GM12865 (cell line): ENCODE results near the gene COL27A1.
A peak's percentile ranks its signal among the peaks of the same experiment; 100 is the strongest.

Source experiments
- DNase-seq: peaks from one replicate; pipeline ENCODE4 v3.0.0; 2010; ENCODE audit warnings: low read depth
- H3K4me3 ChIP-seq: 2 replicates; pipeline ENCODE4 v1.5.1; 2011; ENCODE audit warnings: mild to moderate bottlenecking, low read depth, low read length, control low read depth
- TF ChIP-seq, protein P1 (sequence below): IDR thresholded peaks from 2 replicates; pipeline ENCODE4 v1.5.1; 2011; ENCODE audit warnings: low read length, control low read depth, low read depth, inconsistent platforms; ENCODE audit not compliant: insufficient read depth; ENCODE audit errors: missing control alignments

COL27A1 gene

DNA sequence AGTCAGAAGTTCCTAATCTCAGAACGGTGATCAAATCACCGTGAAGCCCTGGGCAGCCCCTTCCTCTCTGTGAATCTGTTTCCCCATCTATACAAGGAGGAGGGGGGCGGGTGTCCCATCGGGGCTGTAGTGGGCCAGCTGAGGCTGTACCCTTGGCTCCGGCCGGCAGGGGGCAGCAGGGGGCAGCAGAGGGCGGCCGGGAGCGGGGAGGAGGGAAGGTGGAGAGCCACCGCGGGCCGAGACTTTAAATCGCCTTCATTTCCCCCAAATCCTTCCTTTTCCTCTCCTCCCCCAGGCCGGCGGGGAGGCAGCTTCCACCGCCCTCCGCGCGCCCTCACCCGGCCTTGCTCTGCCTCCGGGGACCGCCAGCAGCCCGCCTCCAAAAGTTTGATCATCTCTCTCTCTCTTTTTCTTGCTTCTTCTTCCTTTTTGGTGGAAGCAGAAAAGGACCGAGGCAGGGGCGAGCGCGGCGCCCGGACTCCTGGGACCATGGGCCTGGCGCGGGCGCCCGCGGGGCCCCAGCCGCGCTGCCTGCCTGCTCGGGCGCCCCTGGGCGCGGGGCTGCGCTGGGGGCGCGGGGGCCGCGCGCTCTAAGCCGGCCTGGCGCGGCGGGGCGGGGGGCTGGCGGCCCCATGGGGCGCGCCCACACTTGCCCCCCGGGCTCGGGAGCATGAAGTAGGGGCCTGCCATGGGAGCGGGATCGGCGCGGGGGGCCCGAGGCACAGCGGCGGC, at the start of gene COL27A1:
COL27A1 (plus strand) TSS at position 275 of the 732 bp plus-strand sequence; CDS start at position 689, 414 bp downstream.
- no peak within 1 kb of the TSS for H3K4me3 ChIP-seq
- TF ChIP-seq, protein P1, sequence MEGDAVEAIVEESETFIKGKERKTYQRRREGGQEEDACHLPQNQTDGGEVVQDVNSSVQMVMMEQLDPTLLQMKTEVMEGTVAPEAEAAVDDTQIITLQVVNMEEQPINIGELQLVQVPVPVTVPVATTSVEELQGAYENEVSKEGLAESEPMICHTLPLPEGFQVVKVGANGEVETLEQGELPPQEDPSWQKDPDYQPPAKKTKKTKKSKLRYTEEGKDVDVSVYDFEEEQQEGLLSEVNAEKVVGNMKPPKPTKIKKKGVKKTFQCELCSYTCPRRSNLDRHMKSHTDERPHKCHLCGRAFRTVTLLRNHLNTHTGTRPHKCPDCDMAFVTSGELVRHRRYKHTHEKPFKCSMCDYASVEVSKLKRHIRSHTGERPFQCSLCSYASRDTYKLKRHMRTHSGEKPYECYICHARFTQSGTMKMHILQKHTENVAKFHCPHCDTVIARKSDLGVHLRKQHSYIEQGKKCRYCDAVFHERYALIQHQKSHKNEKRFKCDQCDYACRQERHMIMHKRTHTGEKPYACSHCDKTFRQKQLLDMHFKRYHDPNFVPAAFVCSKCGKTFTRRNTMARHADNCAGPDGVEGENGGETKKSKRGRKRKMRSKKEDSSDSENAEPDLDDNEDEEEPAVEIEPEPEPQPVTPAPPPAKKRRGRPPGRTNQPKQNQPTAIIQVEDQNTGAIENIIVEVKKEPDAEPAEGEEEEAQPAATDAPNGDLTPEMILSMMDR: peak; percentile 85
- DNase-seq: peak; percentile 61

DNA sequence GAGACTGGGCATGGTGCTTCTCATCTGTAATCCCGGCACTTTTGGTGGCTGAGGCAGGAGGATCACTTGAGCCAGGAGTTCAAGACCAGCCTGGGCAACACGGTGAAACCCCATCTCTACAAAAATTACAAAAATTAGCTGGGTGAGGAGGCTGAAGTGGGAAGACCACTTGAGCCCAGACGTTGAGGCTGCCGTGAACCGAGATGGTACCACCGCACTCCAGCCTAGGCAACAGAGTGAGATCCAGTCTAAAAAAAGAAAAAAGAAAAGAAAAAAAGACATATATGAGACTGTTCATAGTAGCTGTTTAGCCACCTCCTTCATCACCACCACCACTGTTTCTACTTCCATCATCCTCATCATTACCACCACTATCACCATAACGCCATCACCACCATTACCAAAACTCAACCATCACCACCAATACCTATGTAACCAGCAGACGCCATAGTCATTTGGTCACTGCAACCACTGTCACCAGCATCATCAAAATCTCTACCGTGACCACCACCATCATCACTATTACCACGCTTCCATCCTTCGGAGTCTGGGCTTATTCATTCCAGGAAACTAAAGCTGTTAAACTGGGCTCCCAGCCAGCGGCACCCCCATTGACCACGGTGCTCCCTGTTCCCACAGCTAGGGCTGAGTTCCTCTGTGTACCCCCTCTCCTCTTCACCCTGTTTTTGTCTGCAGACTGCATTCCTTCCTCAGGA, 47.9 kb upstream of the COL27A1 start:
- H3K4me3 ChIP-seq: no peak overlapping the region
- TF ChIP-seq, protein P1: no peak
- DNase-seq: no peak

DNA sequence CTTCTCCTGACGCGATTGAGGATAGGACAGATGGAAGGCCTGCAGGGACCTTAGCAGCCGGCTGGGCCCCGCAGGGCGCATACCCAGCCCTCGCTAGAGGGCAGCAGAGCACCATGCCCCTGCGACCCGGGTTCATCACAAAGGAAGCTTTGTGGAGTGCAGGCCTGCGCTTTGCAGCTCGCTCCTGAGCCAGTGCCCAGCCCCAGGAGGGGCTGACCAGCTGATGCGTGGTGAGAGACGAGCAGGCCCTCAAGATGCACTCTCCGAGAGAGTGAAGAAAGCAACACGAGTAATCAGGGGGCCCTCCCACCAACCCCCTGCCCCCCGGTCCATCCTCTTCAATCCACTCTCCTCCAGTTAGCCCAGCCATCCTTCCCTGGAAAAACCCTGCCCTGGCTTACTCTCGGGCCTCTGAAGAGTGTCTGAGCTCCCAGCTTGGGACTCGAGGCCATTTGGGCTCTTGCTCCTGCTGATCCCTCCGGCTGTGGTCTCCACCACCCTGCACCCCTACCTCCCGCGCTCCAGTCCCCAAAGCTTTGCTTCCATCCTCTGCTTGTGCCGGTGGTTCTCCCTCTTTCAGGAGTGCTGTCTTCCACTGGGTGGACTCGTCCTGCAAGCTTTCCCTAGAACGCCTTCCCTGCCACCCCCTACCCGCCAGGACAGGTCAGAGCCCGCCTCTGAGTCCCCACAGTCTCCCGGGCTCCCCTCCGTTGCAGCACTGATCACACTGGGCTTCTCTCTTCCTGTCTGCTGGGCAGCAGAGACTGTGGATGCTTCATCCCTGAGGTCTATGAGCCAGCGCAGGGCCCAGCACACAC, 47.1 kb upstream of the COL27A1 start:
- peak; percentile 59 for DNase-seq
- TF ChIP-seq, protein P1: peak; percentile 95
- no peak overlapping the region for H3K4me3 ChIP-seq

DNA sequence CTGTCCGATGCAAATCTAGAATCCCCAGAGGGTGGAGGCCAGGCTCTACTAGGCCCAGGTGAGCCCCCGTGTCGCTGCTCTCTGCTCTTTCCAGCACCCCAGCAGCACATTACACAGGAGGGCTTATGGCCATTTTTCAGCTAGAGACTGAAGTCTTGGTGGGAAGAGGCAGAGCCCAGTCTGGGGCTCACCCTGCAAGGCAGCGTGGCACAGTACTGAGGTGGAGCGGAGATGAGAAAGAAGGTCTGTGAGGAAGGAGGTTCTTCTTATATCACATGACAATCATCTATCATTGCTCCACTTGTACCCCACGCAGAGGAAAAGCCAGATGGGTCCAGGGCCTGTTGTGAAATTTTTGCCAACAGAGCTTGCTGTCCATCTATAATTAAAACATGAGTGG, 46.2 kb upstream of the COL27A1 start:
- TF ChIP-seq, protein P1: no peak
- H3K4me3 ChIP-seq: no peak overlapping the region
- no peak for DNase-seq

DNA sequence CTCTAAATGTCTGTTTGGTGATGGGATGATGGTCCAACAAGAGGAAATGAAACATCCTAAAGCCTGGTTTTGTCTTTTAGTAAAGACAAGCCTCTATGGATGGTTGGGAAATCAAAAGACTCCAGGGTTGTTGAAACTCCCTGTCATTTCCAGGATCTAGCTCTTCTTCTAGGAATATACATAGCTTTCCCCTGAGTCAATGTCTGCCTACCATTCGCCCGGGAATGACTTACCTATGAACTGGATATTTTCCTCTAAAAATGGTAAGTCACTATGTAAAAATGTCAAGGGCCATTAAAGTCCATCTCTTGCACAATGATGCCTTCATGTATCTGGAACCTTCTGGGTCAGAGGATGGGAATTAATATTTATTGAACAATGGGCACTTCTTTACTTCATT, 45.2 kb upstream of the COL27A1 start:
- TF ChIP-seq, protein P1: no peak
- no peak overlapping the region for H3K4me3 ChIP-seq
- no peak for DNase-seq

DNA sequence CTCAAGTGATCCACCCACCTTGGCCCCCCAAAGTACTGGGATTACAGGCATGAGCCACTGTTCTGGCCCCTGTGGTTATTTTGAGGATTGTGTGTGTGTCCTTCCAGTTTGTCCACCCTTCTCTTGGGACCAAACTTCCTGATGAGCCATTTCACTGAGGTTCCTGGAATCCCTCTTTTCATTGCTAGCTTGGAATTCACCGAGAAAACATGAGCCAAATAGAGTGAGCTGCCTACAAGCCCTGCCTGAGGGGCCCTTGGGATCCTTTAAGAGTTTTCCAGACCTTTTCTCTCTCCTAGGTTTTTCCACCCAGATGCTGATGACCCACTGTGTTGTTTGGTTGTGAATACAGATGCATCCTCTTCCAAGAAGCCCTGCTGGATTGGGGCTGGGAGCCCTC, 43.0 kb upstream of the COL27A1 start:
- no peak overlapping the region for H3K4me3 ChIP-seq
- TF ChIP-seq, protein P1: no peak
- no peak for DNase-seq
